ENCODE results near the gene CYP3A4. TPM values are rescaled to one million over a fixed set of nuclear protein-coding genes. Genes with fewer than 3 reads are reported as not detected.

The CYP3A4 gene
- total and polyA plus RNA-seq, 2 of the 13 experiments (the other 11 are each of a cell fraction or from before 2014, with no cell fraction given), result 0.11 to 0.24 TPM

DNA sequence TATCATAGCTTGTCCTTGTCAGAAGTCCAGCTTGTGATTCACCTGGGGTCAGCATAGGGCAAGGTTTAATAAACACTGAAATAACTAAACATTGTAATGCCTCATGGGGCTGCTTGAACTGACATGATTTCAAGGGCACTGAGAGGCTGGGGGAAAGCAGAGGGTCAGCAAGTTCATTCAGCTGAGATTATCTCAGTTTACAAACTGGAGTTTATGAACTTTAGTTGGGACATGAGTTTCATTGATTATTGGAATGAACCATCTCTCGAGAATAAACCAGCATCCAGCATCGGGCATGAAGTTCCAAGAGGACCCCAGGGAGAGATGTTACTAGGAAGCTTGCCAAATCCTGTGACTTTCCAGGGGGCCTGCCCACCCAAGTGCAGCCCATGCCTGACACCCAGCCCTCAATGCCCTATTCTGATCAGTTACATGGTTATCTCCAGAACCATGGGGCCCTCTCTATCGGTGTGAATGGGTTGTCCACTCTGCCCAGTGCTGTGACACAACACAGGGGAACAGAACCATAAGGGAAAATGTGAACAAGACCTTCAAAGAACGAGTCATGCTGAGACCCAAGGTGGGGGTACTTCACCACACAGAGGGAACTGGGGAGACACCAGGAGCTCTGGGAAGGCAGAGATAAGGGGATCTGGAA is 41.1 kb downstream of the CYP3A4 start (continued):
- peak; percentile 74; the same call in 1 of the 2 replicates for TF ChIP-seq RERE (CRISPR knock-in tag; IDR thresholded peaks at IDR 0.05; ENCODE audit: low read depth)
- TF ChIP-seq MXI1 (IDR thresholded peaks at IDR 0.05; ENCODE audit: borderline replicate concordance, low read depth, low read length), result no peak; the same call in 2 of the 3 replicates
- peak; percentile 92 for TF ChIP-seq MIXL1 (CRISPR knock-in tag; IDR thresholded peaks at IDR 0.05)
- TF ChIP-seq NFKB2 (CRISPR knock-in tag; IDR thresholded peaks at IDR 0.05; ENCODE audit: borderline replicate concordance), result peak; percentile 40; the same call in 1 of the 2 replicates
- TF ChIP-seq MZF1 (CRISPR knock-in tag; IDR thresholded peaks at IDR 0.05; ENCODE audit: borderline replicate concordance), result no peak
- peak; percentile 56; the same call in 1 of the 2 replicates for TF ChIP-seq NCOA1 (CRISPR knock-in tag; IDR thresholded peaks at IDR 0.05)
- TF ChIP-seq THAP11 (CRISPR knock-in tag; IDR thresholded peaks at IDR 0.05), result no peak; the same call in 1 of the 2 replicates
- TF ChIP-seq ZFP62 (CRISPR knock-in tag; IDR thresholded peaks at IDR 0.05), result no peak
- peak; percentile 45; the same call in 1 of the 2 replicates for TF ChIP-seq ZNF292 (CRISPR knock-in tag; IDR thresholded peaks at IDR 0.05; ENCODE audit: borderline replicate concordance, low read depth)
- peak; percentile 87 for TF ChIP-seq ISL2 (CRISPR knock-in tag; IDR thresholded peaks at IDR 0.05)
- TF ChIP-seq ZNF496 (CRISPR knock-in tag; IDR thresholded peaks at IDR 0.05; ENCODE audit: insufficient replicate concordance), result no peak
- peak; percentile 52; the same call in 1 of the 2 replicates for TF ChIP-seq ZNF747 (CRISPR knock-in tag; IDR thresholded peaks at IDR 0.05; ENCODE audit: borderline replicate concordance)
- TF ChIP-seq TOE1 (CRISPR knock-in tag; IDR thresholded peaks at IDR 0.05), result 0 out of 2 replicates have a peak, but pooled peaks have one; percentile 27
- peak; percentile 72; the same call in 1 of the 2 replicates for TF ChIP-seq ZNF224 (CRISPR knock-in tag; IDR thresholded peaks at IDR 0.05)
- TF ChIP-seq FOXP1 (IDR thresholded peaks at IDR 0.05), result no peak
- TF ChIP-seq FOXP1 (CRISPR knock-in tag; IDR thresholded peaks at IDR 0.05), result peak; percentile 80
- peak; percentile 68; the same call in 1 of the 2 replicates for TF ChIP-seq FOSL1 (CRISPR knock-in tag; IDR thresholded peaks at IDR 0.05; ENCODE audit: borderline replicate concordance)
- TF ChIP-seq KLF11 (CRISPR knock-in tag; IDR thresholded peaks at IDR 0.05), result 0 out of 2 replicates have a peak, but pooled peaks have one; percentile 8
- TF ChIP-seq RFX3 (CRISPR knock-in tag; IDR thresholded peaks at IDR 0.05), result no peak
- 0 out of 2 replicates have a peak, but pooled peaks have one; percentile 47 for TF ChIP-seq ZNF614 (CRISPR knock-in tag; IDR thresholded peaks at IDR 0.05; ENCODE audit: borderline replicate concordance)
- peak; percentile 2; the same call in 1 of the 2 replicates for TF ChIP-seq JUN (CRISPR knock-in tag; IDR thresholded peaks at IDR 0.05)
- TF ChIP-seq RELA (CRISPR knock-in tag; IDR thresholded peaks at IDR 0.05), result no peak
- TF ChIP-seq GFI1 (CRISPR knock-in tag; IDR thresholded peaks at IDR 0.05; ENCODE audit: borderline replicate concordance), result peak; percentile 95
- peak; percentile 71; the same call in 1 of the 2 replicates for TF ChIP-seq ZBTB39 (CRISPR knock-in tag; IDR thresholded peaks at IDR 0.05)
- peak; percentile 43; the same call in 1 of the 2 replicates for TF ChIP-seq FOXK1 (CRISPR knock-in tag; IDR thresholded peaks at IDR 0.05; ENCODE audit: borderline replicate concordance, low read depth)

All from HepG2 (cell line).